Fibroblast of villous mesenchyme (primary cell): Measurements from ENCODE around the gene SOD1. TPM values are rescaled to one million over a fixed set of nuclear protein-coding genes. Genes with fewer than 3 reads are reported as not detected.

Experiments used
- DNase-seq: peaks from one replicate; pipeline ENCODE4 v3.0.0-alpha.2; 2010; ENCODE audit warnings: low read depth
- H3K4me3 ChIP-seq: 2 replicates; pipeline ENCODE4 v1.5.1; 2011; ENCODE audit warnings: low read depth, mild to moderate bottlenecking, low read length
- CTCF ChIP-seq: IDR thresholded peaks from 2 replicates; pipeline ENCODE4 v1.5.1; 2012; ENCODE audit warnings: low read depth, mild to moderate bottlenecking, low read length; ENCODE audit not compliant: insufficient read depth
- total RNA-seq: library from RNA; depleted of rRNA; stranded (reverse); fragments of >200 nt; gene quantifications from 2 replicates; pipeline ENCODE4 v1.2.3, GENCODE V29; 2012

Gene SOD1
- 155 and 234 TPM in 2 replicates for total RNA-seq

- peak; percentile 6 for TF ChIP-seq CTCF
- peak; percentile 92 for DNase-seq
- peak within 1 kb of the TSS; percentile 94 for H3K4me3 ChIP-seq
Observed at GRCh38 chr21:31659536-31660258, at the start of gene SOD1. TSS of gene SOD1 (plus strand) at chr21:31659693. CDS start at chr21:31659770, 77 bp downstream.

- TF ChIP-seq CTCF: no peak
- DNase-seq: no peak
- no peak overlapping the region for H3K4me3 ChIP-seq
Observed at GRCh38 chr21:31611445-31611844, 48.0 kb upstream of the SOD1 start.

DNA sequence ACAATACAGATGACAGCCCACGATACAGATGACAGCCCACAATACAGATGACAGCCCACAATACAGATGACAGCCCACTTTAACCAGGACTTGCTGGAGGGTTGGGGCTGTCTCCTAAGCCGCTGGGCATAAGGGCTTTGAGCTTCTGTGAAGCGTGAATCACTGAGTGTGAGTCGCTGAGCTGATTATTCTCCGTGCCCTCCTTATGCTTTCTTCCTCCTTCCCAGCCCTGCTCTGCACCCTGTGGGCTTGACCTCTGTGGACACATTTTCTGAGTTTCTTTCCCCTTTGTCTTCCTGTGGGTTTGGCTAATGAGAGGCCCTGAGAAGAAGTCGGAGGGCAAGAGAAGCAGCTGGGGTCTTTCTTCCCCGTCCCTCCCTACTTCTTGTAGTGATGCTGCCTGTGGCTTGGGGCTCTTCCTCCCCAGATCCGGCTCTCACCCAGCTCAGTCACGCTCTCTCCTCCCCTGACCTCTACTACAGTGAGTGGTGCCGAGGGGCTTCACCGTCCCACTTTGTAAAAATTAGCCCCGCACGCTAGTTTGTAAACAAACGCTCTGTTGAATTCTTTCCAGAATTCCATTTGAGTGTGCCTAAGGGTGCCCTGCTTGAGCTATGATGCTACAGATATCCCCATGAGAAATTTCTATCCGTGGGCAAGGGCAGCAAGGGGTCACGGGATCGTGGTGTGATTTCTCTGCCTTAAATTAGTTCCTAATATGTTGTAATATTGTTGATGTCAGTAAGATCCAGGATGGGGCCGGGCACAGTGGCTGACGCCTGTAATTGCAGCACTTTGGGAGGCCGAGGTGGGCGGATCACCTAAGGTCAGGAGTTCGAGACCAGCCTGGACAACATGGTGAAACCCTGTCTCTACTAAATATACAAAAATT is 46.4 kb upstream of the SOD1 start:
- no peak for DNase-seq
- H3K4me3 ChIP-seq: no peak overlapping the region
- no peak for TF ChIP-seq CTCF

GRCh38 chr21:31614705-31615104 is 44.8 kb upstream of the SOD1 start:
- no peak for DNase-seq
- no peak overlapping the region for H3K4me3 ChIP-seq
- no peak for TF ChIP-seq CTCF

DNA sequence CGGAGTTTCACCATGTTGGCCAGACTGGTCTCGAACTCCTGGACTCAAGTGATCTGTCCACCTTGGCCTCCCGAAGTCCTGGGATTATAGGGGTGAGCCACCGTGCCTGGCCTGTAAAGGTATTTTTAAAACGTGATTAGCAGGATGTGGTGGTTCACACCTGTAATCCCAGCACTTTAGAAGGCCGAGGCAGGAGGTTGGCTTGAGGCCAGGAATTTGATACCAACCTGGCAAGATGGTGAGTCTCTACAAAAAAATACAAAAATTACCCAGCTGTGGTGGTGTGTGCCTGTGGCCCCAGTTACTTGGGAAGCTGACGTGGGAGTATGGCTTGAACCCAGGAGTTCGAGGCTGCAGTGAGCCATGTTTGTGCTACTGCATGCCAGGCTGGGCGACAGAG is 43.3 kb upstream of the SOD1 start:
- no peak for DNase-seq
- no peak for TF ChIP-seq CTCF
- no peak overlapping the region for H3K4me3 ChIP-seq

- TF ChIP-seq CTCF: no peak
- DNase-seq: no peak
- no peak overlapping the region for H3K4me3 ChIP-seq
Observed at GRCh38 chr21:31618696-31619430, 40.6 kb upstream of the SOD1 start.
